Naive thymus-derived CD8-positive, alpha-beta T cell (primary cell): Measurements from ENCODE around the gene KLRK1. TPM values are rescaled to one million over a fixed set of nuclear protein-coding genes. Genes with fewer than 3 reads are reported as not detected.
"Not testable (repeated sequence)": the region's sequence is repeated elsewhere in the genome, so short reads cannot be mapped to it uniquely, and the experiment has no call there.

Source experiments
- ATAC-seq, 2 donors: fragments of 150-1000 bp; cut with Tn5 transposase in 1 of 2; sonication (Bioruptor Pico), chemical (Tn5 transposase) in 1 of 2; 1 replicate in 1 of 2; 2 replicates in 1 of 2; pipeline ENCODE4 v1.10.0; 2021; ENCODE audit warnings: mild to moderate bottlenecking in 2 of 2, moderate library complexity in 2 of 2
- POLR2A ChIA-PET: fragments of 350-600 bp; sonication (Branson Sonifier 250); formaldehyde crosslinking; loops from one replicate; lab custom pipeline; 2021; ENCODE audit warnings: antibody characterized with exemption; lab: Charles Lee
- DNase-seq, 10 donors: peaks; one replicate each; pipeline versions ENCODE4 v3.0.0 to v3.0.0-alpha.2; 2020 to 2022
- H3K27ac Mint-ChIP-seq, 10 donors: one replicate each; pipeline ENCODE4 v1.8.0; 2020 to 2022; ENCODE audit warnings: mild to moderate bottlenecking in 10 of 10, mixed read lengths in 10 of 10, moderate library complexity in 4 of 10, inconsistent platforms in 1 of 10
- H3K27me3 Mint-ChIP-seq, 5 donors: one replicate each; pipeline ENCODE4 v1.8.0; 2021 to 2022; ENCODE audit warnings: mixed read lengths in 5 of 5
- H3K36me3 Mint-ChIP-seq, 3 donors: one replicate each; pipeline ENCODE4 v1.8.0; 2020 to 2022; ENCODE audit warnings: mixed read lengths in 3 of 3, mild to moderate bottlenecking in 2 of 3, inconsistent platforms in 1 of 3
- H3K4me1 Mint-ChIP-seq, 4 donors: one replicate each; pipeline ENCODE4 v1.8.0; 2021 to 2022; ENCODE audit warnings: mixed read lengths in 4 of 4
- H3K4me3 Mint-ChIP-seq, 10 donors: one replicate each; pipeline ENCODE4 v1.8.0; 2020 to 2022; ENCODE audit warnings: mild to moderate bottlenecking in 10 of 10, mixed read lengths in 10 of 10, moderate library complexity in 6 of 10, inconsistent platforms in 1 of 10
- H3K9me3 Mint-ChIP-seq, 9 donors: one replicate each; pipeline ENCODE4 v1.8.0; 2020 to 2022; ENCODE audit warnings: mixed read lengths in 9 of 9, mild to moderate bottlenecking in 3 of 9, inconsistent platforms in 1 of 9, moderate library complexity in 1 of 9
- polyA plus RNA-seq, 3 donors: library from polyadenylated mRNA; unstranded; fragments of 300-500 nt; fragmentation: Illumina TruSeq; gene quantifications; one replicate each; pipeline ENCODE4 v1.2.3, GENCODE V29; 2021
- total RNA-seq, 8 experiments: library from RNA in 2 of 8; stranded (reverse) in 2 of 8; gene quantifications; one replicate each; pipeline ENCODE4 v1.2.3 and lab custom pipeline; 2021 to 2026

The KLRK1 gene
- total and polyA plus RNA-seq, 5 experiments from 2014 or later = 525 to 865 (median 619) TPM

DNA sequence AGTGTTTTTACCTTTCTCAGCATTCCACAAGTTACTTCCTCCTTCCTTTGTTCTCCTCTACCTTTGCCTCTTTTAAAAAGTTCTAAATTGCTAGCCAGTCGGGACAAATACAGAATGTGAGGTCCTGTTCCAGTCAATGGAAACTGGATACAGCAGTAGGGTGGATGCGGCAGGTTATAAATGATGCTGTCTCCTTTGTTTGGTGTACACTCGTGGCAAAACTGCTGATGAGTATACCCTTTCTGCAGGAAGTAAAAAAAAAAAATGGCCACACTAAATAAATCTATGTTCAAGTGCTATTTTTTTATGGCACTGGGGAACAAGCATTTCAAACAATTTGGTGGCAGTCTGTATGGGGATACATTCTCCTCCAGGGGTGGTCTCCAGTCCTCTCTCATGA is 27.5 kb downstream of the KLRK1 start:
- no peak for ATAC-seq
- no peak overlapping the region for H3K27ac Mint-ChIP-seq
- H3K9me3 Mint-ChIP-seq = peaks cover 0 to 12% (median 6%) of the 10 kb centered on the region in 9 donors
- H3K27me3 Mint-ChIP-seq = no peaks in the 10 kb centered on the region
- no peak for DNase-seq
- POLR2A ChIA-PET = no interaction called here
- H3K4me3 Mint-ChIP-seq = peak overlapping the region in 1 of 10 donors; percentile 44
- H3K36me3 Mint-ChIP-seq = peaks cover 9 to 33% (median 30%) of the 10 kb centered on the region in 3 donors
- H3K4me1 Mint-ChIP-seq = peaks cover 0 to 34% (median 27%) of the 10 kb centered on the region in 4 donors

DNA sequence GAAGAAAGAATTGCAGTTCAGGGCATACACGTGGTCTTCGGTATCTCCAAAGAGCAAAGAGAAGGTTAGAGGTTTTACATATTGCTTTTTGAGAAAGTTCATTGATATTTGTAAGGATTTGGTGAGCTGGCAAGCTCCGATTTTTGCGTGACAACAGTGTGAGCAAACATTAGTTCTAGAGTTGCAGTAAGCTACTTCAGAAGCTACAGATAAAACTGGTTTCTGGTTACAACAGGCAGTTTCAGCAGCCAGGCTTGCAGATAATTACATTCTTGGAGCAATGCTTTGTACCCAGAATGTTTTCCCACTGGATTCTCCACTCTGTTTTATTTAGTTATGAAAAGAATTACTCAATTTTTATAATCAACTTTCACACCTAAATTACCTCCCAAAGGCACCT is 28.2 kb downstream of the KLRK1 start:
- Mint-ChIP-seq H3K36me3 (peaks cover 5 to 33% (median 27%) of the 10 kb centered on the region in 3 donors), H3K27me3 (no peaks in the 10 kb centered on the region), H3K4me1 (peaks cover 0 to 34% (median 25%) of the 10 kb centered on the region in 4 donors), H3K4me3 (peak overlapping the region; percentile 2 to 62 (median 49)), H3K9me3 (peaks cover 0 to 12% (median 4%) of the 10 kb centered on the region in 9 donors), H3K27ac (peak overlapping the region in 8 of 10 donors; percentile 9 to 86 (median 83))
- DNase-seq = no peak
- ATAC-seq = no peak
- POLR2A ChIA-PET = interaction anchor here (0.5 to 1.3 kb wide), 3 partner anchors 25 to 197 kb away, joined by 3 to 4 read pairs (median 3); no protein-coding TSS in a partner anchor

DNA sequence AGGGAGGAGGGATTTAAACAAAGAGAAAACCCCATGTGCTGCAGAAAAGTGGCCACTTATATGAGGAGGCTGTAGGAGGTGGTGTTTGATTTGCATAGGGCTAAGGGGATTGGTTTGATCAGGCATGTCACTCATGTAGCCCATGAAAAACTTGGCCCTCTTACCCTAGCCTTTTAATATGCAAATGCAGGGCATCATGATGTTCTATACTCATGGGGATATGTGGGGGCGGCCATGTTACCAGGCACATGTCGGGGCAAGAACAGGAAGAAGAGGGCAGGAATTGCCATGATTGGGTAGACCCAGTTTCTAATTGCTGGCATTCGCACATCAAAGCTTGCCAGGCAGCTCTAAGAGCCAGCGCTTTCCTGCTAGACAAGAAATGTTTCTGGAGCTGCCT is 28.8 kb downstream of the KLRK1 start:
- Mint-ChIP-seq H3K27me3 (no peaks in the 10 kb centered on the region), H3K36me3 (peaks cover 5 to 34% (median 29%) of the 10 kb centered on the region in 3 donors), H3K9me3 (peaks cover 0 to 12% (median 4%) of the 10 kb centered on the region in 9 donors), H3K4me3 (peak overlapping the region in 7 of 10 donors; percentile 2 to 62 (median 38)), H3K4me1 (peaks cover 0 to 34% (median 24%) of the 10 kb centered on the region in 4 donors), H3K27ac (peak overlapping the region in 7 of 10 donors; percentile 58 to 86 (median 83))
- ATAC-seq (peak in 1 of 2 donors; percentile 45), DNase-seq (peak in 1 of 10 donors; percentile 29)
- POLR2A ChIA-PET = interaction anchor here (1.0 to 1.3 kb wide), 2 partner anchors 31 to 197 kb away, joined by 3 to 4 read pairs; no protein-coding TSS in a partner anchor

DNA sequence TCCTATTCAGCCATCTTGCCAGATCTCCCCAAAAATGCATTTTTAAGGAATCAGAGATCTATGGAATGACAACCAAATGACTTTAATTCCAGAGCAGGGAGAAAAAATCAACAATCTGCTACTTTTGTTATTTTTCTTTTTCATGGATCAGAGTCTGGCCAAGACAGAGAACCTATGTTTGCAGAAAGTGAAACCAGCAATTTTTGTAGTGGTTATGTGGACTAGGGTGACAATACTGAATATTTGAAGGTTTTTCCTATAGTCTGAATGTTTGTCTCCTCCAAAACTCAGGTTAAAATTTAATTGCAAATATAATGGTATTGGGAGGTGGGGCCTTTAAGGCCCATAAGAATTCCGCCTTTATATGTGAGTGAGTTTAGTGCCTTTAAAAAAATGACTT is 30.9 kb downstream of the KLRK1 start:
- no peaks in the 10 kb centered on the region for H3K27me3 Mint-ChIP-seq
- H3K36me3 Mint-ChIP-seq = peaks cover 5 to 34% (median 31%) of the 10 kb centered on the region in 3 donors
- ATAC-seq (no peak), DNase-seq (no peak)
- H3K9me3 Mint-ChIP-seq = peaks cover 0 to 13% (median 6%) of the 10 kb centered on the region in 9 donors
- H3K27ac Mint-ChIP-seq = peak overlapping the region in 9 of 10 donors; percentile 15 to 73 (median 65)
- POLR2A ChIA-PET = no interaction called here
- H3K4me3 Mint-ChIP-seq = peak overlapping the region in 5 of 10 donors; percentile 1 to 38 (median 14)
- H3K4me1 Mint-ChIP-seq = peaks cover 0 to 37% (median 26%) of the 10 kb centered on the region in 4 donors

DNA sequence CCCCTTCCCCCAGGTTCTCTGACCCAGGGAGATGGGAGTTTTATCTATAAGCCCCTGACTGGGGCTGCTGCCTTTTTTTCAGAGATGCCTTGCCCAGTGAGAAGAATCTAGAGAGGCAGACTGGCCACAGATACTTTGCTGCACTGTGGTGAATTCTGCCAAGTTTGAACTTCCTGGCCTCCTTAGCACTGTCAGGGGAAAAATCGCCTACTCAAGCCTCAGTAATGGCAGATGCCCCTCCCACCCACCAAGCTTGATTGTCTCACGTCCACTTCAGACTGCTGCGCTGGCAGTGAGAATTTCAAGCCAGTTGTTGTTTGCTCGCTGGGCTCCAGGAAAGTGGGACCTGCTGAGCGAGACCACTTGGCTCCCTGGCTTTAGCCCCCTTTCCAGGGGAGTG is 31.7 kb downstream of the KLRK1 start:
- H3K4me3 Mint-ChIP-seq = no peak overlapping the region
- ATAC-seq = no peak
- peak overlapping the region in 3 of 10 donors; percentile 31 to 51 (median 36) for H3K27ac Mint-ChIP-seq
- H3K27me3 Mint-ChIP-seq = no peaks in the 10 kb centered on the region
- peaks cover 0 to 13% (median 6%) of the 10 kb centered on the region in 9 donors for H3K9me3 Mint-ChIP-seq
- POLR2A ChIA-PET = no interaction called here
- H3K36me3 Mint-ChIP-seq = peaks cover 5 to 34% (median 31%) of the 10 kb centered on the region in 3 donors
- no peak for DNase-seq
- peaks cover 0 to 37% (median 26%) of the 10 kb centered on the region in 4 donors for H3K4me1 Mint-ChIP-seq

DNA sequence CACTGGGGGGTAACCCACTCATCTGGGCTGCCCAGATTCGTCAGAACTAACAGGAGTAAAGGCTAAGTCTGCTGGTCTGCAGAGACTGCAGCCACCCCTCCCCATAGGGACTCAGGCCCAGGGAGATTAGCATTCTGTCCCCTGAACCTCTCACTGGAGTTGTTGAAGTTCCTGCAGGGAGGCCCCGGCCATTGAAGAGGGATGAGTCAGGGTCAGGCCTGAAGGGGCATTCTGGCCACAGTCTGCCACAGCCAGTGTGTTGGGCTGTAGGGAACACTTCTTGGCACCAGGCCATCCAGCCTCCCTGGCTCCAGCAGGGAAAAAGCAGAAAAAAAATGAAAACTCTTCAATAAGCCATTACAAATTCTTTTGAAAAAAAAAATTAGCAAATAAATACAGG is 35.3 kb downstream of the KLRK1 start:
- Mint-ChIP-seq H3K9me3 (peaks cover 3 to 43% (median 21%) of the 10 kb centered on the region in 9 donors), H3K36me3 (peaks cover 14 to 37% (median 23%) of the 10 kb centered on the region in 3 donors), H3K27ac (peak overlapping the region in 1 of 10 donors; percentile 24), H3K4me1 (peaks cover 0 to 18% (median 9%) of the 10 kb centered on the region in 4 donors), H3K27me3 (no peaks in the 10 kb centered on the region), H3K4me3 (no peak overlapping the region)
- no peak for ATAC-seq
- no peak for DNase-seq
- POLR2A ChIA-PET = no interaction called here

DNA sequence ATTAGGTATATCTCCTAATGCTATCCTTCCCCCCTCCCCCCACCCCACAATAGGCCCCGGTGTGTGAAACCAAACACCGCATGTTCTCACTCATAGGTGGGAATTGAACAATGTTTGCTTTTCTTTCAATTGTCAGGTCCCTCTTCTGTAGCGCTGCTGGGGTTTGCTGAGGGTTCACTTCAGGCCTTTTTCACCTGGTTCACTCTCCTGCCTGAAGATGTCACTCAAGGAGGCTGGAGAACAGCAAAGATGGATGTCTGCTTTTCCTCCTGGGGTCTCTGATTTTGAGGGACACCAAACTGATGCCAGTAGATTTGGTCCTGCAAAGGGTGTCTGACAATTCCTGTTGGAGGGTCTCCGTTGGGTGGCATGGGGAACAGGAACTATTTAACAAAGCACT is 35.8 kb downstream of the KLRK1 start:
- Mint-ChIP-seq H3K4me1 (peaks cover 0 to 13% (median 5%) of the 10 kb centered on the region in 4 donors), H3K9me3 (peaks cover 3 to 44% (median 21%) of the 10 kb centered on the region in 9 donors), H3K4me3 (no peak overlapping the region), H3K36me3 (peaks cover 14 to 34% (median 19%) of the 10 kb centered on the region in 3 donors), H3K27ac (peak overlapping the region in 1 of 10 donors; percentile 24), H3K27me3 (no peaks in the 10 kb centered on the region)
- DNase-seq (no peak), ATAC-seq (no peak)
- POLR2A ChIA-PET = no interaction called here

DNA sequence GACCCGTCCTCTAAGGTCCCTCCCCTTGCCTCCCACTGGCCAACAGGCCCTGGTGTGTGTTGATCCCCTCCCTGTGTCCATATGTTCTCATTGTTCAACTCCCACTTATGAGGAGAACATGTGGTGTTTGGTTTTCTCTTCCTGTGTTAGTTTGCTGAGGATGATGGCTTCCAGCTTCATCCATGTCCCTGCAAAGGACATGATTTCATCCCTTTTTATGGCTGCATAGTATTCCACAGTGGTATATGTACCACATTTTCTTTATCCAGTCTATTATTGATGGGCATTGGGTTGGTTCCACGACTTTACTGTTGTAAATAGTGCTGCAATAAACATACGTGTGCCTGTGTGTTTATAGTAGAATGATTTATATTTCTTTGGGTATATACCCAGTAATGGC is 38.4 kb downstream of the KLRK1 start:
- DNase-seq, ATAC-seq, H3K4me1 Mint-ChIP-seq, H3K4me3 Mint-ChIP-seq, H3K27ac Mint-ChIP-seq, H3K27me3 Mint-ChIP-seq, POLR2A ChIA-PET: not testable (repeated sequence)
- Mint-ChIP-seq H3K36me3 (peaks cover 4 to 17% (median 15%) of the 10 kb centered on the region in 3 donors), H3K9me3 (peaks cover 6 to 51% (median 23%) of the 10 kb centered on the region in 9 donors)

DNA sequence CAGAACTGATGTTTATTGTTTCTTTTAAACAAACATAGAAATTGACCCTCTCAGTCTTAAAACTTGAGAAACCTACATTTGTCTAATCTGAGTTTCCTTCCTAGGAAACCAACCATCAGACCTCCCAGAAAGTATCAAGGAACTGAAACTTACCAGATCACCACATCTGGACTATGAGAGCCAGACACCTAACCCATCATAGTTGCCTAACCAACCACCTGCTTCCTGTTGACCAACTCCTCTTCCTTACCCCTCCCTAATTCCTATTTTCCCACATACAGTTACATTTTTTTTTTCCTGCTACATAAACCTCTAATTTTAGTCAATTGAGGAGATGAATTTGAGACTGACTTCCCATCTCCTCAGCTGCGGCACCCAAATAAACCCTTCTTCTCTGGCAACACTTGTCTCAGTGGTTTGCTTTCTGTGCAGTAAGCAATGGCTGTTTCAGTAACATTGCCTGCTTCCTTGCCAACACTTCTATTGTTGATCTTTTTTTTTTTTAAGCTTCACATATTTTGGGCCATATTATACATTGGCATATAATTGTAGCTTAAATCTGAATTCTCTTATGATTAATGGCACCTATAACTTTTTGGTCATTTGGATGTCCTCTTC is 47.8 kb downstream of the KLRK1 start:
- H3K9me3 Mint-ChIP-seq = peaks cover 0 to 14% (median 9%) of the 10 kb centered on the region in 9 donors
- H3K27me3 Mint-ChIP-seq = no peaks in the 10 kb centered on the region
- POLR2A ChIA-PET = interaction anchor here (0.6 to 0.9 kb wide), 4 partner anchors 24 to 331 kb away, joined by 5 to 8 read pairs (median 6); no protein-coding TSS in a partner anchor
- ATAC-seq = no peak
- peaks cover 0 to 5% (median 5%) of the 10 kb centered on the region in 3 donors for H3K36me3 Mint-ChIP-seq
- no peak for DNase-seq
- peaks cover 3 to 16% (median 8%) of the 10 kb centered on the region in 4 donors for H3K4me1 Mint-ChIP-seq
- peak overlapping the region in 2 of 10 donors; percentile 48 to 53 for H3K27ac Mint-ChIP-seq
- H3K4me3 Mint-ChIP-seq = no peak overlapping the region

DNA sequence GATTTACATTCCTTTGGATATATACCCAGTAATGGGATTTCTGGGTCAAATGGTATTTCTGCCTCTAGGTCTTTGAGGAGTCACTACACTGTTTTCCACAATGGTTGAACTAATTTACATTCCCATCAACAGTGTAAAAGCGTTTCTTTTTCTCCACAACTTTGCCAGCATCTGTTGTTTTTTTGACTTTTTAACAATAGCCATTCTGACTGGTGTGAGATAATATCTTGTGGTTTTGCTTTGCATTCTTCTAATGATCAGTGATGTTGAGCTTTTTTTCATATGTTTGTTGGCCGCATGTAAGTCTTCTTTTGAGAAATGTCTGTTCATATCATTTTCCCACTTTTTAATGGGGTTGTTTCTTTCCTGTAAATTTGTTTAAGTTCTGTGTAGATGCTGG is 48.9 kb downstream of the KLRK1 start:
- POLR2A ChIA-PET, DNase-seq, ATAC-seq, H3K4me3 Mint-ChIP-seq, H3K36me3 Mint-ChIP-seq, H3K27me3 Mint-ChIP-seq: not testable (repeated sequence)
- H3K27ac Mint-ChIP-seq = peak overlapping the region in 1 of 10 donors; percentile 8
- peaks cover 0 to 11% (median 9%) of the 10 kb centered on the region in 9 donors for H3K9me3 Mint-ChIP-seq
- peaks cover 3 to 16% (median 8%) of the 10 kb centered on the region in 4 donors for H3K4me1 Mint-ChIP-seq

DNA sequence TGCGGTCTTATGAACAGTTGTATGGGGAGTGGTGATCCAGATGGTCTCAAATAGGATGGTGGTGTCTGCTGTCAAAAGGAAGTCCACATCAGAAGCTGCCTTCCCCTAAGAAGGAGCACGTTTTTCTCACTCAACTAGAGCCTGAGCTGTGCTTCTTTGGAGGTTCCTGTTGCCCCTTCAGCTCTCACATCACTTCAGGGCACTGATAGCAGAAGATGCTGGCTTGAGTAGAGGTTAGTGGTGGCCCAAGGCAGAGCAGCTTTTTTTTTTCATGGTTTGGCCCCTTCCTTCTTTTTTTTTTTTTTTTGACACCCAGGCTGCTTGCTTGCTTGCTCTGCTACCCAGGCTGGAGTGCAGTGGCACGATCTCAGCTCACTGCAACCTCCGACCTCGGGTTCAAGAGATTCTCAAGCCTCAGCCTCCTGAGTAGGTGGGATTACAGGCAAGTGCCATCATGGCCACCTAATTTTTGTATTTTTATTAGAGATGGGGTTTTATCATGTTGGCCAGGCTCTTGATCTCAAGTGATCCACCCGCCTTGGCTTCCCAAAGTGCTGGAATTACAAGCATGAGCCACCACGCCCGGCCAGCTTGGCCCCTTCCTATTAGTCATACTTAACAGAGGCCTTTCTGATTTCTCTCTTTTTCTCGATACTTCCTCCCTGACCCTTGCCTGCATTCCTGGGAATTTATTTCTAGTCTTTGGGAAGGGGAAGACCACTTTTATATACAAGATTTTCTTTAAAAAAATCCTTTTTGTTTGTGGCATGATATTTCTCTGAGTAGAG is 50.6 kb downstream of the KLRK1 start:
- no peak overlapping the region for H3K4me3 Mint-ChIP-seq
- H3K9me3 Mint-ChIP-seq = peaks cover 0 to 11% (median 9%) of the 10 kb centered on the region in 9 donors
- no peak for ATAC-seq
- peaks cover 6 to 16% (median 9%) of the 10 kb centered on the region in 4 donors for H3K4me1 Mint-ChIP-seq
- peak overlapping the region in 3 of 10 donors; percentile 11 to 22 (median 13) for H3K27ac Mint-ChIP-seq
- peaks cover 0 to 5% (median 4%) of the 10 kb centered on the region in 3 donors for H3K36me3 Mint-ChIP-seq
- POLR2A ChIA-PET = interaction anchor here (0.6 kb wide), 1 partner anchor 1285 kb away, joined by 3 read pairs; no protein-coding TSS in a partner anchor
- no peak for DNase-seq
- no peaks in the 10 kb centered on the region for H3K27me3 Mint-ChIP-seq

DNA sequence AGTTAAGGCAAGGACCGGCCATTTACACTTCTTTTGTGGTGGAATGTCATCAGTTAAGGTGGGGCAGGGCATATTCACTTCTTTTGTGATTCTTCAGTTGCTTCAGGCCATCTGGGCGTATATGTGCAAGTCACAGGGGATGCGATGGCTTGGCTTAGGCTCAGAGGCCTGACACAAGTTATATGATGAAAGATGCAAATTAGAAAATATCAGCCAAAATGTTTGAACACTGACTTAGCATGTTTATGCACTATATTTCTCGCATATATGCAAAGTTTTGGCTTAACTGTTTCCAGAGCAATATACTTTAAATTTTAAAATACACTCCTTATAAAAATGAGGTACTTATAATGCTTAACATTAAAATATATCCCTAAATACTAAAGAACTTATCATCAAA is 51.4 kb downstream of the KLRK1 start:
- ATAC-seq, H3K27me3 Mint-ChIP-seq, H3K36me3 Mint-ChIP-seq, DNase-seq, H3K4me3 Mint-ChIP-seq, POLR2A ChIA-PET: not testable (repeated sequence)
- H3K4me1 Mint-ChIP-seq = peaks cover 6 to 16% (median 9%) of the 10 kb centered on the region in 4 donors
- H3K27ac Mint-ChIP-seq = peak overlapping the region in 3 of 10 donors; percentile 9 to 13 (median 11)
- peaks cover 0 to 11% (median 7%) of the 10 kb centered on the region in 9 donors for H3K9me3 Mint-ChIP-seq
